A549 (cell line): ENCODE results near the gene PDPR. TPM values are rescaled to one million over a fixed set of nuclear protein-coding genes. Genes with fewer than 3 reads are reported as not detected.
"Not testable (repeated sequence)": the region's sequence is repeated elsewhere in the genome, so short reads cannot be mapped to it uniquely, and the experiment has no call there.

Experiments
- ATAC-seq, 2 experiments: fragments of 200-7000 bp in 1 of 2; fragments of >200 bp in 1 of 2; cut with Nextera tagmentation in 1 of 2; cut with Tn5 transposase in 1 of 2; 3 replicates each; pipeline versions ENCODE4 v1.8.0 to v1.9.1; 2018 to 2020; ENCODE audit warnings: mild to moderate bottlenecking in 1 of 2, moderate library complexity in 1 of 2
- CTCF ChIA-PET: fragments of 300-600 bp; sonication (Branson Sonifier 250); formaldehyde crosslinking; extraction: SDS; loops from one replicate; lab custom pipeline; 2021; ENCODE audit warnings: antibody characterized with exemption, inconsistent platforms; lab: Yijun Ruan, JAX
- POLR2A ChIA-PET: fragments of 350-600 bp; formaldehyde crosslinking; extraction: SDS; loops from one replicate; lab custom pipeline; 2021; ENCODE audit warnings: antibody characterized with exemption, inconsistent platforms; lab: Yijun Ruan, JAX
- DNase-seq, 2 experiments: peaks; one replicate each; pipeline versions ENCODE4 v3.0.0 to v3.0.0-alpha.2; 2011 to 2016; ENCODE audit warnings: low read depth in 1 of 2, low spot score in 1 of 2
- FAIRE-seq: peaks from 2 replicates; lab custom pipeline; 2011; peaks lifted over from hg19 to GRCh38; lab: Jason Lieb, UNC
- H3K27ac ChIP-seq, 2 experiments: fragments of >200 bp; sonication (Bioruptor Twin); formaldehyde crosslinking; 3 replicates each; pipeline ENCODE4 v1.5.1; 2016 to 2017
- H3K4me1 ChIP-seq: fragments of >200 bp; sonication (Bioruptor Twin); formaldehyde crosslinking; 3 replicates; pipeline ENCODE4 v1.6.1; 2016
- H3K4me2 ChIP-seq: fragments of >200 bp; sonication (Bioruptor Twin); formaldehyde crosslinking; 3 replicates; pipeline ENCODE4 v1.6.1; 2016
- H3K4me3 ChIP-seq: fragments of >200 bp; sonication (Bioruptor Twin); formaldehyde crosslinking; 3 replicates; pipeline ENCODE4 v1.5.1; 2016
- H3K9me3 ChIP-seq: fragments of >200 bp; sonication (Bioruptor Twin); formaldehyde crosslinking; 3 replicates; pipeline ENCODE4 v1.6.1; 2016
- BHLHE40 ChIP-seq: IDR thresholded peaks from 2 replicates; pipeline ENCODE4 v1.6.1; 2012; ENCODE audit warnings: low read depth, low read length, inconsistent platforms
- CHD4 ChIP-seq: fragments of 200-600 bp; sonication (generic); IDR thresholded peaks from 2 replicates; pipeline ENCODE4 v1.6.1; 2016; ENCODE audit warnings: antibody characterized with exemption, mild to moderate bottlenecking, borderline replicate concordance
- HDAC2 ChIP-seq: fragments of 200-600 bp; sonication (generic); IDR thresholded peaks from 2 replicates; pipeline ENCODE4 v1.6.1; 2016
- MYC ChIP-seq: IDR thresholded peaks from 2 replicates; pipeline ENCODE4 v1.6.1; 2012; ENCODE audit warnings: mild to moderate bottlenecking, inconsistent platforms, low read length, improper control_type of control experiment, borderline replicate concordance
- NPAS2 ChIP-seq: fragments of 250-450 bp; sonication (Bioruptor Pico); IDR thresholded peaks from 2 replicates; pipeline ENCODE4 v1.8.0; 2022; ENCODE audit warnings: mild to moderate bottlenecking, moderate library complexity, borderline replicate concordance
- PHF8 ChIP-seq: fragments of 200-600 bp; sonication (generic); IDR thresholded peaks from 2 replicates; pipeline ENCODE4 v1.6.1; 2016; ENCODE audit warnings: low read depth, mild to moderate bottlenecking, antibody characterized with exemption, moderate library complexity, borderline replicate concordance
- TFCP2L1 ChIP-seq: fragments of 250-450 bp; sonication (Bioruptor Pico); IDR thresholded peaks from 2 replicates; pipeline ENCODE4 v1.5.0; 2021; ENCODE audit warnings: mild to moderate bottlenecking
- WGBS: methylation state at CpG from one replicate; pipeline ENCODE4 v1.1.6; 2017; ENCODE audit errors: missing lambda C conversion rate; 5-methylcytosine and 5-hydroxymethylcytosine counted together
- polyA plus RNA-seq, 4 experiments: library from polyadenylated mRNA; depleted of rRNA in 3 of 4; stranded (reverse); fragments of >200 nt; fragmentation: RNase III in 1 of 4; extraction: RNeasy Plus Mini Kit Qiagen cat#74134 plus additional on column Dnase treatment in 1 of 4; gene quantifications; 2 replicates in 3 of 4; 3 replicates in 1 of 4; pipeline ENCODE4 v1.2.3, GENCODE V29; 2011 to 2017
- TF ChIP-seq, protein P1 (sequence below): fragments of 450-650 bp; IDR thresholded peaks from 2 replicates; pipeline ENCODE4 v1.6.1; 2014; ENCODE audit warnings: antibody characterized with exemption
- TF ChIP-seq, protein P2 (sequence below): fragments of 150-350 bp; IDR thresholded peaks from 2 replicates; pipeline ENCODE4 v1.6.1; 2014; ENCODE audit warnings: low read depth, mild to moderate bottlenecking, low read length

PDPR gene
- polyA plus RNA-seq, 2 of the 4 experiments (the other 2 are of a cell fraction) = 13.7 to 25.6 TPM

DNA sequence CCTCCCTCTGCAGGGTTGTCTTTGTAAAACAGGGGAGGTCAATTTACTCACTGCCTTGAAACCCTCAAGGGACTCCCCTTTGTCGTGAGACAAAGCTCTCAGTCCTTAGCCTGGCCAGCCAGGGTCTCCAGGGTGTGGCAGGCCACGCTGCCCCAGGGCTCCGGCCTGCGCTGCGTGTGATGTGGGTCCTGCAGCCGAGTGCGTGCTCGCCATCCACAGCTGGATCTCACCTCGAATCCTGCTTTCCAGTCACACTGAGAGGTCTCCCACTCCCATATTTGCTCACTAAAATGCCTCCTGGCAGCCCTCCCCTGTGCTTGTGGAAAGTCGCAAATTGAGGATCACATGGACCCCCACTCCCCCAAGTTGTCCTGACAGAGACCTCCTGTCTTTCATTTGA, 49.5 kb downstream of the PDPR start:
- DNase-seq = no peak
- H3K27ac ChIP-seq = no peak overlapping the region
- peaks cover 16% of the 10 kb centered on the region for H3K4me1 ChIP-seq
- FAIRE-seq = no peak
- 92% methylated on average over 10 of the region's 10 CpGs for WGBS
- H3K9me3 ChIP-seq = no peaks in the 10 kb centered on the region
- TF ChIP-seq TFCP2L1 (CRISPR knock-in tag) (no peak), BHLHE40 (no peak), HDAC2 (no peak), NPAS2 (CRISPR knock-in tag) (no peak), MYC (no peak), CHD4 (no peak), PHF8 (no peak)
- TF ChIP-seq, protein P1, sequence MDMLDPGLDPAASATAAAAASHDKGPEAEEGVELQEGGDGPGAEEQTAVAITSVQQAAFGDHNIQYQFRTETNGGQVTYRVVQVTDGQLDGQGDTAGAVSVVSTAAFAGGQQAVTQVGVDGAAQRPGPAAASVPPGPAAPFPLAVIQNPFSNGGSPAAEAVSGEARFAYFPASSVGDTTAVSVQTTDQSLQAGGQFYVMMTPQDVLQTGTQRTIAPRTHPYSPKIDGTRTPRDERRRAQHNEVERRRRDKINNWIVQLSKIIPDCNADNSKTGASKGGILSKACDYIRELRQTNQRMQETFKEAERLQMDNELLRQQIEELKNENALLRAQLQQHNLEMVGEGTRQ = no peak
- TF ChIP-seq, protein P2, sequence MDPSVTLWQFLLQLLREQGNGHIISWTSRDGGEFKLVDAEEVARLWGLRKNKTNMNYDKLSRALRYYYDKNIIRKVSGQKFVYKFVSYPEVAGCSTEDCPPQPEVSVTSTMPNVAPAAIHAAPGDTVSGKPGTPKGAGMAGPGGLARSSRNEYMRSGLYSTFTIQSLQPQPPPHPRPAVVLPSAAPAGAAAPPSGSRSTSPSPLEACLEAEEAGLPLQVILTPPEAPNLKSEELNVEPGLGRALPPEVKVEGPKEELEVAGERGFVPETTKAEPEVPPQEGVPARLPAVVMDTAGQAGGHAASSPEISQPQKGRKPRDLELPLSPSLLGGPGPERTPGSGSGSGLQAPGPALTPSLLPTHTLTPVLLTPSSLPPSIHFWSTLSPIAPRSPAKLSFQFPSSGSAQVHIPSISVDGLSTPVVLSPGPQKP = no peak
- H3K4me3 ChIP-seq = no peak overlapping the region
- ChIA-PET POLR2A (no interaction called here), CTCF (interaction anchor here (1.9 kb wide), 1 partner anchor 9 kb away, joined by 6 read pairs; no protein-coding TSS in a partner anchor)
- no peak overlapping the region for H3K4me2 ChIP-seq
- ATAC-seq = no peak

DNA sequence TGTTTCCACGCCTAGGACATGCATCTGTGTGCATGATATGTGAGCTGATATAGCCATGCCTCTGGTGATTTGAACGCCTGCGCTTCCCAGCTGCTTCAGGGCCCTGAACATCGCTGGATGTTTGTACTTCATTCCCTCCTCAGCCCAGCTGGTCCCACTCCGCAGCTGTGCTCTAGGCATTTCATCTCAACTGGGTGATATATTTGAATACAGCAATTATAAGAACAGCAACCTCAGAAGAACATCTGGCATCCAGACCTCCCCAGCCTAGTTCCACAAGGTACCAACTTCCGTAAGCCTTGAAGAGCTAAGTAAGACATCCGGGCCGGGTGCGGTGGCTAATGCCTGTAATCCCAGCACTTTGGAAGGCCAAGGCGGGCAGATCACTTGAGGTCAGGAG, 52.6 kb downstream of the PDPR start:
- not testable (repeated sequence) for FAIRE-seq
- WGBS = 72% methylated on average over 3 of the region's 10 CpGs

DNA sequence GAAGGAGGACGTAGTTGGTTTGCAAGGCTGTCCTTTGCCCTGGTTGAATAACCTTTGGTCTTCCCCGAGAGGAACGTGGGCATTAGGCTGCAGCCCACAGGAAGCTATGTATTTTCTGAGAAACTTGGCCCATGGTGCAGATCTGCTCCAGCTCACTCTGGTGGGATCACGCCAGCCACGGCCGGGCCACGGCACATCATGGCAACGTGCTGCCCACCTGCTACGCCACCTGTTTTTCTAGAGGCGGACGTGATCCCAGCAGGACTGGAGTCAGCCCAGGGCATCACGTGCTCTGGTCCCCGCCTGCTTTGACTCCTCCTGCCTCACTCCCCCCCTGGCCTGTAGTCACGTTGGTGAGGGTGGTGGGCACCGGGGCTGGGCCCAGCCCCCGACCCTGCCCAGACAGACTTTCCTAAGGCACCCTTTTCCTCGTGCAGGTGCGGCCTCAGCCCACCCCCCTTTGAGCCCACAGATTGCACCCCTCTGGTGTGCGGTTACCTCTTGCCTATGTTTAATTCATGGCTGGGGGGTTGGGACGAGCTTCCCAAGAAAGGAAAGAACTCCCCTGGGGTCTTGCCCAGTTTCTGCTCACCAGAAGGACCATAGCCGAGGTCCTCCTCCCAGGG, 59.2 kb downstream of the PDPR start, which contains the start of gene CLEC18C:
Gene CLEC18C (plus strand): TSS at position 576 of the 626 bp plus-strand sequence. CDS start 492 bp downstream, outside the sequence.
- CTCF ChIA-PET, H3K4me3 ChIP-seq, H3K27ac ChIP-seq, H3K4me2 ChIP-seq, ATAC-seq, H3K4me1 ChIP-seq, POLR2A ChIA-PET, DNase-seq, FAIRE-seq, H3K9me3 ChIP-seq: not testable (repeated sequence)
- WGBS = 97% methylated on average over 3 of the region's 21 CpGs

More for the DNA sequence above, 52.6 kb downstream of the PDPR start:
- H3K27ac ChIP-seq, DNase-seq, H3K4me2 ChIP-seq, H3K4me3 ChIP-seq, H3K9me3 ChIP-seq, ATAC-seq, POLR2A ChIA-PET: not testable (repeated sequence)
- CTCF ChIA-PET = interaction anchor here (2.2 to 2.7 kb wide), 2 partner anchors 11 to 15 kb away, joined by 18 read pairs; no protein-coding TSS in a partner anchor
- H3K4me1 ChIP-seq = peaks cover 13% of the 10 kb centered on the region

DNA sequence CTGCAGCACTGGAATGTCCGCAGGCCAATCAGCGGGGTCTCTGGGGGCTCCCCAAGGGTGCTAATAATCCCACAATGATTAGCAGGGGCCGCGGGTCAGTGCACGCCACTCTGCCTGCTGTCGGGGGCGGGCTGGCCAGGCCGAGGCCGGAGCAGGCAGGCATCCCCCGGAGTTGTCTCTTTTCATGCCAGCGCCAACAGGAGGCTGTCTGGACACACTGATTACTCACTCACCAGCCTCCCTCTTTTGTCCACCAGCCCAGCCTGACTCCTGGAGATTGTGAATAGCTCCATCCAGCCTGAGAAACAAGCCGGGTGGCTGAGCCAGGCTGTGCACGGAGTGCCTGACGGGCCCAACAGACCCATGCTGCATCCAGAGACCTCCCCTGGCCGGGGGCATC, 59.8 kb downstream of the PDPR start:
- H3K27ac ChIP-seq, CTCF ChIA-PET, H3K9me3 ChIP-seq, H3K4me3 ChIP-seq, H3K4me2 ChIP-seq, H3K4me1 ChIP-seq, FAIRE-seq, POLR2A ChIA-PET, DNase-seq: not testable (repeated sequence)
- ATAC-seq = peak; percentile 84 to 87
- WGBS = no CpG with 5 or more reads among the region's 15 CpGs

DNA sequence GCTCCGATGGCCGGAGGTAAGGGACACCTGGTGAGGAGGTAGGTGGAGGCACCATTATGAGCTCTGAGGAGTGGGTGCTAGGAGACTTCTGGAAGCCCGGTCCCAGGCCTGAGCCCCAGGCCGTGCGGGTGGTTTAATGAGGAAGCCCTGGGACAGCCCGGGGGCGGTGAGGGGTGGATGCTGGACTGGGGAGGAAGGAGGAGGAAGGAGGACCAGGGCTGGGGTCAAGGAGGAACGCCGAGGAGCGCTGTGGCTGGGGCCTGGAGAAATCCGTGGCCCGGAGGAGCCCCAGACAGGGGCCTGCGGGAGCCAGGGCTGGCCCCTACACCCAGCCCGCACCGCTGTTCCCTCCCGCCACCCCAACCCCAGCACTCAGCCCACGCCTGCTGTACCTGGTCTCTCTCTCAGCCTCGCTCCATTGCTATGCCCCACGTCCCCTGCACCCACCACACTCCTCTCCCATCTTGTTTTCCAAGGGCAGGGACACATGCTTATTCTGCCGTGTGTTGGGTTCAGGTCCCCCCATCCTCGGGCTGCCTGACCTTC, 60.3 kb downstream of the PDPR start:
- H3K4me3 ChIP-seq, H3K9me3 ChIP-seq, H3K27ac ChIP-seq, H3K4me1 ChIP-seq, CTCF ChIA-PET, H3K4me2 ChIP-seq, POLR2A ChIA-PET, DNase-seq, FAIRE-seq: not testable (repeated sequence)
- ATAC-seq = peak; percentile 39 to 53
- WGBS = 73% methylated on average over 6 of the region's 21 CpGs

DNA sequence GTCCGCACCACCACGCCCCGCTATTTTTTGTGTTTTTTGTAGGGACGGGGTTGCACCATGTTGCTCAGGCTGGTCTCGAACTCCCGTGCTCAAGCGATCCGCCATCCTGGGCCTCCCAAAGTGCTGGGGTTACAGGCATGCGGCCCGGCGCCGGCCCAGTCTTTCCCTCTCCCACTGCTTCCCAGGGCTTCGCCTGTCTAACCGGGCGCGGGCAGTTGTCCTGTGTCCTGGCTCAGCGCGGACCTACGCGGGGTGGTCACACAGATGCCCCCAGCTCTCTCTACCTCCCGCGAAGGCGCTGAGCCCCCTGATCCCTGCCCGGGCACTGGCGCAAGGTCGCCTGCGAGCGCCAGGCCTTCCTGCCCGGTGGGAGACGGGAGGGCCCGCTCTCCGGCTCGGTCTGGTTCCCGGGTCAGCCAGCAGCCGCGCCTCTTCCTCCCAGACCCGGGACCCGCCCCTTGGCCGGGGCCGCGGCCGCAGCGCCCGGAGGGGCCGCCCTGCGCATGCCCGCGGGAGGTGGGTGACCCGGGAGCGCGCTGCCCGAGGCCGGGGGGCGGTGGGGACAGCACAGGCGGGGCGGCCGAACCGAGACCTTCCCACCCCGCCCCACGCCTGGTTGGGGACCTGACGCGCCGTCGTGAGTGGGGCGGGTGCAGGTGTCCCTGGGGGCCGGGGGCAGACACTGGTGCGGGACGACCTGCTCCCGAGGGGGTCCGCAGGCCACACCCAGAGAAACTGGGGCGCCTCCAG, 73.9 kb downstream of the PDPR start:
- CTCF ChIA-PET, POLR2A ChIA-PET, DNase-seq, H3K4me1 ChIP-seq, FAIRE-seq, H3K9me3 ChIP-seq: not testable (repeated sequence)
- Histone ChIP-seq H3K4me2 (peak overlapping the region; percentile 42; the same call in 1 of the 3 replicates), H3K4me3 (peak overlapping the region; percentile 30; the same call in 2 of the 3 replicates), H3K27ac (peak overlapping the region in 1 of 2 experiments; percentile 80; a peak in 2 of 6 replicates)
- WGBS = 97% methylated on average over 3 of the region's 71 CpGs
- ATAC-seq = peak; percentile 44 to 79

DNA sequence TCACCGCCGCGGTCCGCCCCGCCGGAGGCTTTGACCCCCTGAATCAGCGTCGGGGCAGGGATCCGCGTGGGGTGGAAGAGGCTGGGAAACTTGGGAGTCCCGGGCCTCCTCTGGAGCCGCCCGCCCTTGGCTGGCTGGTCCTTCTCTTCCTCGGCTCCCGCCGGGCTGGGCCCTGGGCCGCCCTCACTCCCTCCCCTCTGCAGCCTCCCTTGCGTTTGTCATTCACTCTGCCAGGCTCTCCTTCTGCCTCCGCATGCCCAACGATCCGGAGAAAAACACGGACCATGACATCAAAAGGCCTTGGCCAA, 74.4 kb downstream of the PDPR start:
- H3K27ac ChIP-seq = peak overlapping the region in 1 of 2 experiments; percentile 58; a peak in 2 of 6 replicates
- FAIRE-seq, H3K4me2 ChIP-seq, H3K4me3 ChIP-seq, CTCF ChIA-PET, DNase-seq, POLR2A ChIA-PET, H3K9me3 ChIP-seq, H3K4me1 ChIP-seq: not testable (repeated sequence)
- no CpG with 5 or more reads among the region's 22 CpGs for WGBS
- peak; percentile 41 to 50; a peak in 3 of 6 replicates for ATAC-seq

DNA sequence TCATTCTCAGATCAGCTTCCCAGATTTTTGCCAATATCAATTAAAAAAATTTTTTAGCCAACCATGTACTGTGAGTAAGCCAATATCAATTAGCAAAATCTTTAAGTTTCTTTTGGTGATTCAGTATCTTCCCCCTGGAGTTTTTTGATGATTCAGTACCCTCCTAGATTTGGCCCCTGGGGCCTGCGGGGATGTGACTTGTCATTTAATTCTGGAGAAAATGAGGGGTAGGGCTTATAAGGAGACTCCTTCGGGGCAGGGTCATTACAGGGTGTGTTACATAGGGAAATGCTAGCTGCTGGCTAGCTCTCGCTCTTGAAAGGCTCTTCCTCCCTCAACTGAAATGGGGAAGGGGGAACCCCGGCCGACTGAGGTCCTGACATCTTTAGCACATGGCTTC, 76.4 kb downstream of the PDPR start:
- H3K4me3 ChIP-seq, DNase-seq, CTCF ChIA-PET, H3K4me2 ChIP-seq, ATAC-seq, H3K27ac ChIP-seq, H3K9me3 ChIP-seq, FAIRE-seq, H3K4me1 ChIP-seq, POLR2A ChIA-PET: not testable (repeated sequence)
- WGBS = no CpG with 5 or more reads among the region's 5 CpGs
